Activated CD4-positive, alpha-beta T cell treated with anti-CD3 and anti-CD28 coated beads, Interleukin-2, amount 10 ng/mL, durations not matched to agents 24 days and 14 days (primary cell): Measurements from ENCODE around the gene DENND1A. TPM values are rescaled to one million over a fixed set of nuclear protein-coding genes. Genes with fewer than 3 reads are reported as not detected.
"Not testable (repeated sequence)": the region's sequence is repeated elsewhere in the genome, so short reads cannot be mapped to it uniquely, and the experiment has no call there.

Experiments used
- DNase-seq: peaks from one replicate; pipeline ENCODE4 v3.0.0; 2022
- H3K27ac Mint-ChIP-seq: one replicate; pipeline ENCODE4 v1.8.0; 2022; ENCODE audit warnings: mild to moderate bottlenecking, mixed read lengths
- H3K27me3 Mint-ChIP-seq: one replicate; pipeline ENCODE4 v1.8.0; 2022; ENCODE audit warnings: mixed read lengths
- H3K36me3 Mint-ChIP-seq: one replicate; pipeline ENCODE4 v1.8.0; 2022; ENCODE audit warnings: low read depth, mild to moderate bottlenecking, mixed read lengths
- H3K4me1 Mint-ChIP-seq: one replicate; pipeline ENCODE4 v1.8.0; 2021; ENCODE audit warnings: mixed read lengths
- H3K4me3 Mint-ChIP-seq: one replicate; pipeline ENCODE4 v1.8.0; 2022; ENCODE audit warnings: mild to moderate bottlenecking, moderate library complexity, mixed read lengths
- H3K9me3 Mint-ChIP-seq: one replicate; pipeline ENCODE4 v1.8.0; 2021; ENCODE audit warnings: mixed read lengths
- intact Hi-C: fragments of 100-400 bp; cut with micrococcal nuclease; formaldehyde crosslinking; loops from one replicate; pipeline ENCODE4 v1.15.1; 2023
- total RNA-seq: library from RNA; stranded (reverse); gene quantifications from 2 replicates; pipeline ENCODE4 v1.2.3, GENCODE V29; 2022

The DENND1A gene
- total RNA-seq, 1 donor from 2014 or later = 25.2 TPM

DNA sequence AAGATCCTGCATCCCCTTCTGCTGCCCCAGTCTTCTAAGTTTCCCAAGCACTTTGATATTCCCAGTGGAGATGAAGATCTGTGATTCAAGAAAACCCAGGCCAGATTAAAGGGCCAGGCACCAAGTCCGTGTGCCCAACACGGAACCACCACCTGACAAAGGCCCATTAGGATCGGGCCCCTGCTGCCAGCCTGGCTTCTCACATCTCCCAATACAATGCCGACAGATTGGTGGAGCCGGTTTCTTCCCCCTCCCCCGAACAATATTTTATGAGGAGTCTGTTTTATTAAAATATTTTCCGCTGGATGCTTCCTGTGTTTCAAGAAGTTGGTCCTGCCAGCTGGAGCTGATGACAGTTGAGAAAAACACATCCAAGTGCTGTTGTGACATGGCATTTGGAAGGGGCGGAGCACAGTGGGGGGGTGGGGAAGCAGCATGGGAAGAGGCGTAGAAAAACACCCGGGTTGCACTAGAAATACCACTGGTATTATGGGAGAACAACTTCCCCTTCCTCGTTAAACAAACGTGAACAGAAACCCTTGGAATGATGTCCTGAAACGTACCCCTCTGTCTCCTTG is 528.9 kb downstream of the DENND1A start:
- H3K4me3 Mint-ChIP-seq = no peak overlapping the region
- intact Hi-C loops = no loop called here
- H3K9me3 Mint-ChIP-seq = no peaks in the 10 kb centered on the region
- no peaks in the 10 kb centered on the region for H3K4me1 Mint-ChIP-seq
- no peaks in the 10 kb centered on the region for H3K36me3 Mint-ChIP-seq
- no peak for DNase-seq
- H3K27me3 Mint-ChIP-seq = no peaks in the 10 kb centered on the region
- H3K27ac Mint-ChIP-seq = no peak overlapping the region

DNA sequence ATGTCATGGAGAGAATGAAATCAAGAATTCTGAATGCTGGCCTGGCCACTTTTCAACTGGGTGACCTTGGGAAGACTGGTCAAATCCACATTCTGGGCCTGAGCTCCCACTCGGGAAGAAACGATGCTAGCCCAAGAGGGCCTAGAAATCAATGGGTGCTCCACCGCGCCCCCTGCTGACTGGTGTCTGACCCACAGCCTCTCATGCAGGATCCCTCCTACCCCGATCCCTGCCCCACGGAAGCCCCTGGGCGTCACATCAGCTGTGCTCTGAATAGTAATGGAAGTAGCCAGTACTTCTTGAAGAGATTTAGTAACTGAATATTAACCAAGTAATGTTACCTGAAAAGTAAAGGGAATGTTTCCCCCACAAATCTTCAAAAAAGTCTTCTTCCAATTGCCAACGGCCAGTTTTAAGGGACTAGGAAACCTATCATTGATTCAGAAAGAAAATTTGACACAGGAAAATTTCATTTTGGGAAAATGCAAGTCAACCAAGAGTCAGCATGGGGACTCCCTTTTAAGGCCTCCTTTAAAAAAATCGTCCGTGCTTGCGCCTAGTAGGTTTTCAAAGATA is 530.0 kb downstream of the DENND1A start:
- intact Hi-C loops = no loop called here
- H3K36me3 Mint-ChIP-seq = no peaks in the 10 kb centered on the region

DNA sequence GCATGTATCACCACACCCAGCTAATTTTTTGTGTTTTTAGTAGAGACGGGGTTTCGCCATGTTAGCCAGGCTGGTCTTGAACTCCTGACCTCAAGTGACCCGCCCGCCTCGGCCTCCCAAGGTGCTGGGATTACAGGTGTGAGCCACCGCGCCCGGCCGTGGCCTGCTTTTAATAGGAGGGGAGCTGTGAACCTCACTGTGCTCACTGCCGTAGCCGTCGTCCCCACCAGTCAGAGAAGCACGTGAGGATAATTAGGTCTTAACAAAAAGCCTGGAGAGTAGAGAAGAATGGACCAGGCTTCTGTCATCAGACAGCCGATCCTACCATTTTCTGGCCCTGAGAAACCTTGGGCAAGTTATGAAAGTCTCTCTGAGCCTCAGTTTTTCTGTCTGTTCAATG is 531.0 kb downstream of the DENND1A start:
- intact Hi-C loops, H3K4me3 Mint-ChIP-seq, H3K27ac Mint-ChIP-seq, H3K36me3 Mint-ChIP-seq, DNase-seq, H3K27me3 Mint-ChIP-seq, H3K9me3 Mint-ChIP-seq, H3K4me1 Mint-ChIP-seq: not testable (repeated sequence)

More for the DNA sequence above, 530.0 kb downstream of the DENND1A start:
- no peaks in the 10 kb centered on the region for H3K4me1 Mint-ChIP-seq
- peak; percentile 69 for DNase-seq
- H3K9me3 Mint-ChIP-seq = no peaks in the 10 kb centered on the region
- no peaks in the 10 kb centered on the region for H3K27me3 Mint-ChIP-seq
- H3K27ac Mint-ChIP-seq = no peak overlapping the region
- no peak overlapping the region for H3K4me3 Mint-ChIP-seq

DNA sequence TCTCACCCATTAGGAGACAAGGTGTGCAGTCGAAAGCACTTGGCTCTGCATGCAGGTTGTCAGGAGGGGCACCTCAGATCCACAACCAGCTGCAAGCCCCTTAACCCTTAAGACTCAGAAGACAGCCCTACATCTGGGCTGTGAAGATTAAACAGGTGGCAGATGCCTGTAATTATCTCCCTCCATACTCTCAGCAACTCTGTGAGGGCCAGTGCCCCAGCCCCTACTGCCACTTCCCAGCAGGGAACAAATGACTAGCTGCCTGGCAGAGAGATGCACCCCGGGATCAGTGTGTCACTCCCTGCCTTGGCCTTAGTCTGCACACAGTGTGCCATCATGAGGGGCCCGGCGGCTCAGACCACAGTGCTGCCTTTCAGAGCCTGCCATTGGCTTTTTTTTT is 532.0 kb downstream of the DENND1A start:
- no peak overlapping the region for H3K4me3 Mint-ChIP-seq
- H3K9me3 Mint-ChIP-seq = no peaks in the 10 kb centered on the region
- no peak overlapping the region for H3K27ac Mint-ChIP-seq
- no peaks in the 10 kb centered on the region for H3K36me3 Mint-ChIP-seq
- no peaks in the 10 kb centered on the region for H3K4me1 Mint-ChIP-seq
- H3K27me3 Mint-ChIP-seq = no peaks in the 10 kb centered on the region
- intact Hi-C loops = no loop called here
- DNase-seq = no peak

DNA sequence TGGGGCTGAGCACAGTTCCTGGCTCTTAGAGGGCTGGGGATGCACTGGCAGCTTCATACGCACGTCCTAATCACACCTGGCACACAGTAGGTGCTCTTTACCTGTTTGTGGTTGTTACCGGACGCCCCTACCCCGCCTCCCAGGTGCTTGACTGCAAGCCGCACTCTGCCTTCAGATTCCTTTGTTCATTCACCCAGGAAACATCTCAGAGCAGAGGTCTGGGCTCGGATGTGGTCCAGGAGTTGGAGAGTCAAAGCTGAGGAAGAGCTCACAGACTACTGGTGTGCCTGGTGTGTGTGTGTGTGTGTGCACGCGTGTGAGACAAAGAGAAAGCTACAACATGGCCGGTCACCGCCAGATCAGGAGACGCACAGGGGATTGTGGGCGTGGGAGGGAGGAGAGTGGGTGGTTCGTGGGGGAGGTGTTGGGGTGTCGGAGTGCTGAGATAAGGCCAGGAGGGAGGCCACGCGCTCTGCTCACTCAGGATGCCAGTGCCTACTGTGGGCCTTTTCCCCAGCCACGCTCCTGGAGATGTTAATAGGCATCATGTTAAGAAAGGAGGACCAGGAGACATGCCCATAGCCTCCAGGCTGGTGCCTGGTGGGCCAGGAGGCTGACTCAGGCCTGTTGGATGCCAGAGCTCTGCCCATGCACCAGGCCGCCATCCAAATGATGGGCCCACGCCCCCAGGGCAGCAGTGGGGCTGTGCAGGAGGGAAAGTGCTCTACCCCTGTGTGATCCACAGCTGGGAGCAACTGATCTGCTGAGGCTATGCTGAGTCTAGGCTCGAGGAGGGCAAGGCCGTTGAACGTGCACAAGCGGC is 534.0 kb downstream of the DENND1A start:
- Mint-ChIP-seq H3K9me3 (no peaks in the 10 kb centered on the region), H3K36me3 (no peaks in the 10 kb centered on the region), H3K27me3 (no peaks in the 10 kb centered on the region), H3K4me1 (no peaks in the 10 kb centered on the region), H3K4me3 (no peak overlapping the region), H3K27ac (no peak overlapping the region)
- intact Hi-C loops = no loop called here
- DNase-seq = no peak

DNA sequence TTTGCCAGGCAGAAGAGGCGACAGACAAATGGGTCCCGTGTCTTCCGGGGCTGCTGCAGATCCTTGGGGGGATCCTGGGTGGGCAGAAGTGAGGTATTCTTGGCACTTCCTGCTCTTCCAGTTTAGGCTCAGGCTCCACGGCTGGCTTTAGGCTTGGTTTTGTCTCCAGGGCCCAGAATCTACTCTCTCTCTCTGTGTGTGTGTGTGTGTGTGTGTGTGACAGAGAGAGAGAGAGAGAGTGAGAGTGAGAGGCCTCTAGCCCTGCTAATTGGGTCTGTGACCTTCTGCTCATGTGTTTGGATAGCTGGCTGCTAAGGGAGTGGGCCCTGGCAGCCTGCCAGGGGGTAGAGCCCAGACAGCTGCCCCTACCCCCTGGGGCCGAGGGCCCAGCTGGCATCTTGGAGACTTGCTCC is 534.6 kb downstream of the DENND1A start:
- Mint-ChIP-seq H3K4me1 (no peaks in the 10 kb centered on the region), H3K27ac (no peak overlapping the region), H3K4me3 (no peak overlapping the region), H3K27me3 (no peaks in the 10 kb centered on the region), H3K36me3 (no peaks in the 10 kb centered on the region), H3K9me3 (no peaks in the 10 kb centered on the region)
- intact Hi-C loops = no loop called here
- no peak for DNase-seq

DNA sequence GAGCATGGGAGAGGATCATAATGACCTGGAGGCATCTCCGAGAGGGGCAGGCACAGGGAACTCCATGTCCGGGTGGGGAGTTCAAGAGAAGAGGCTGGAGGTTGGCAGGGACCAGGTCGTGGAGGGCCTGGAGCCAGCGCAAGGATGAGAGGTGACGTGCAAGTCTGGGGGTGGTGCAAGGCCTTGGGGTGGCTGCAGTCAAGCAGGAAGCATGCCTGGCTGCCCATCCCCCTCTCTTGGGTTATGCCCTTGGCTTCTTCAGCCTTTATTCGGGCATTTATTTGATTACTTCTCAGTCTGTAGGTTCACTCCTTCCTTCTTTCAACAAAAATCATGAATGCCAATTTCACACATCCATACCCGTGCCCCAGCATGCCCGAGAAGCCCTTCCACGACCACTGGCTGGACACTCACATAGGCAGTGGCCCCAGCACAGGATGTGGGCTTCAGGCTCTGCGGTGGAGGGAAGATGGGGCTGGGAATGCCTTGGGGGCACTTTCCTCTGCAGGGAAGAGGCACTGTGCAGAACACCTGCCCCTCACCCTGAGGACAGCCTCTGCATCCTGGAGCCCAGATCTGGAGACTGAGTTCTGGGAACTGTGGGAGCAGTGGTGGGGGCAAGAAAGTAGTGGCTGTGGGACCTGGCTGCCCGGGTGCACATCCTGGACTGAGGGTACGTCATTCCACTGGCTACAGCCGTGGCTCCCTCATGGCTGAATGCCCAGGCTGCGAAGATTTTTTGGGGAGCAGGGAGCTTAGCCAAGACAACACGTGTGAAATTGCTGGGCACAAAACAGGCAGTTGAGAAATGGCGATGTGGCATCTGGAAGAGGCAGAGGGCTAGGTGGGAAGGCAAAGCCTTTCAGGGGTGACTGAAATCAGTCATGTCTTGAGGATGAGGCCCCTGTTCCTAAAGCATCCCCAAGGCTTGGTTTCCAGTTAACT is 535.4 kb downstream of the DENND1A start:
- H3K27ac Mint-ChIP-seq = no peak overlapping the region
- H3K4me3 Mint-ChIP-seq = no peak overlapping the region
- intact Hi-C loops = no loop called here
- no peaks in the 10 kb centered on the region for H3K36me3 Mint-ChIP-seq
- DNase-seq = no peak
- no peaks in the 10 kb centered on the region for H3K9me3 Mint-ChIP-seq
- no peaks in the 10 kb centered on the region for H3K27me3 Mint-ChIP-seq
- no peaks in the 10 kb centered on the region for H3K4me1 Mint-ChIP-seq

DNA sequence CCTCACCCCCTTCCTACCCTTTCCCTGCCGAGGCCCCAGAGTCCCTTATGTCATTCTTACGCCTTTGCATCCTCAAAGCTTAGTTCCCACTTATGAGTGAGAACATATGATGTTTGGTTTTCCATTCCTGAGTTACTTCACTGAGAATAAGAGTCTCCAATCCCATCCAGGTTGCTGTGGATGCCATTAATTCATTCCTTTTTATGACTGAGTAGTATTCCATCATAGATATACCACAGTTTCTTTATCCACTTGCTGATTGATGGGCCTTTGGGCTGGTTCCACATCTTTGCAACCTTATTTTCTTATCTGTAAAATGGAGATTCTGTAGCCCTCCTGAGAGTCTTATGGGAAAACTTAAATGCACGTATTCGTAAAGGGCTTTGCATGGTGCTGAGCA is 537.1 kb downstream of the DENND1A start:
- intact Hi-C loops = no loop called here
- H3K9me3 Mint-ChIP-seq = no peaks in the 10 kb centered on the region
- no peaks in the 10 kb centered on the region for H3K4me1 Mint-ChIP-seq
- no peak for DNase-seq
- H3K4me3 Mint-ChIP-seq = no peak overlapping the region
- H3K27me3 Mint-ChIP-seq = no peaks in the 10 kb centered on the region
- H3K36me3 Mint-ChIP-seq = no peaks in the 10 kb centered on the region
- no peak overlapping the region for H3K27ac Mint-ChIP-seq

DNA sequence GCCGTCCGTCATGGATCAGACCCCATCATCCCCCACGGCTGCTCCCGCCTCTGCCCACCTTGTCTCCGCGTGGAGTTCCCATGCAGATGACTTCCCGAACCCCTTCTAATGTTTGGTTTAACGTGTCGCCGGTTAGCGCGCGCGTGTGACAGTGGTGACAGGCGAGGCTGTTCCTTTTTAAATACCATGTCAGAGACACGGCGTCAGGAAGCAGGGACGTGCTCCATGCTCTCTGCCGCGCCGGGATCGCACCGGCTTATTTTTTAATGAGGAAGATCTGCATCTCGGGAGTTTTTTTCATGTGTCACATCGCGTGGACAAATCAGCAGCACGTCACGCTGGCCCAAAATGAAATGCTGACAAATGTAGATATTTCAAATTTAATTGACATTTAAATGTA is 538.0 kb downstream of the DENND1A start:
- intact Hi-C loops = no loop called here
- no peaks in the 10 kb centered on the region for H3K9me3 Mint-ChIP-seq

DNA sequence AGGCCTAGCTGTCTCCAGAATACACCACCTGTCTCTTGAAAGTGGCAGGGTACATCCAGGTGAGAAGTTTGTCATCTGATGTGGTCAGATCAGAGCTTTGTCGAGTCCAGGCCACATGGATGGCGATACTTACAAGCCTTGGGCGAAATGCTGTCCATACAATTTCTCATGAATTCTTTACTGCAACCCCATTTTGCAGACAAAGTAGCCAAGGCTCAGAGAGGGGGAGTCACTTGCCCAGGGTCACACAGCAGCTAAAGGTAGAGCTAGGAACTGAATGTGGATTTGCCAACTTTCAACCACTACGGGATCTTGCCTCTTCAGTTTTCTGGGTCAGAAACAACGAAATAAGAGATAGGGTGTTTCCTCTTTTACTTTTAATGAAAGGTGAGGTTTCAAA is 538.7 kb downstream of the DENND1A start:
- Mint-ChIP-seq H3K9me3 (no peaks in the 10 kb centered on the region), H3K27me3 (no peaks in the 10 kb centered on the region), H3K36me3 (no peaks in the 10 kb centered on the region), H3K4me1 (no peaks in the 10 kb centered on the region), H3K27ac (no peak overlapping the region), H3K4me3 (no peak overlapping the region)
- DNase-seq = no peak
- intact Hi-C loops = no loop called here

More for the DNA sequence above, 538.0 kb downstream of the DENND1A start:
- no peak overlapping the region for H3K4me3 Mint-ChIP-seq
- no peaks in the 10 kb centered on the region for H3K36me3 Mint-ChIP-seq
- no peaks in the 10 kb centered on the region for H3K27me3 Mint-ChIP-seq
- DNase-seq = no peak
- no peaks in the 10 kb centered on the region for H3K4me1 Mint-ChIP-seq
- H3K27ac Mint-ChIP-seq = no peak overlapping the region

DNA sequence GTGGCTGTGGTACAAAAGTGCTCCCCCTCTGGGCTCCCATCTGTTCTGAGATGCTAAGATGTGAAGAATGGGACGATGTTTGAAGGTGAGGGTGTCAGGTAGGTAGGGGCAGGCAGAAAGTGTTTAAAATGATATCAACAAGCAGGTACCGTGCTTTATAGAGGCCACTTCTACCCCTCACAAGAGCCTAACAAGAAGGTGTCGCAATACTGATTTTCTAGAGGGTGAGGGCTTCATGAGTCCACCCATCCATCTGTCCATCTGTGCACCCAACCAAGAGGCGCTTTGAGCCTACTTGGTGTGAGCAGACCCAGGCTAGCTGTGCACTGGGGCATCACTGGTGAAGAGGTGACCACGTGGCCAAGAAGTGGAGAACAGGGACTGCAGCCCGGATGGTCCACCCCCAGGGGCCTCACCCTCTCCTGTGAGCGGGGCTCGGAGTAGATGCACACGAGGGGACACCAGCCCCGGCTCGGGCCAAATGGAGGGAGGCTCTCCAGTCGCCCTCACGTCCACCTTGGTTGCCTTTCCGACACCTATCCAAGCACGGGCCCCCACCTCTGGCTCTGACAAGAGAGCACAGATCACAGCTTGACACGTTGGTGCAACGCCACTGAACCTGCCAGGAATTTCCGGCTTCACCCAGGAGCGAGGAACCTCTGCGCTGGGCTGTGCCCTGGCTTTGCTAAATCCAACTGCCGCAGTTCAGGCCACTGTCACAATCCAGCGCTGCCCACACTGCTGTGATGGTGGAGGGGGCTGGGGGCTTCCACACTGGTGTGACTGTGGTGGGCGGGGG is 539.4 kb downstream of the DENND1A start:
- no peaks in the 10 kb centered on the region for H3K27me3 Mint-ChIP-seq
- no peak for DNase-seq
- no peaks in the 10 kb centered on the region for H3K4me1 Mint-ChIP-seq
- no peaks in the 10 kb centered on the region for H3K36me3 Mint-ChIP-seq
- H3K4me3 Mint-ChIP-seq = no peak overlapping the region
- intact Hi-C loops = no loop called here
- no peaks in the 10 kb centered on the region for H3K9me3 Mint-ChIP-seq
- H3K27ac Mint-ChIP-seq = no peak overlapping the region

DNA sequence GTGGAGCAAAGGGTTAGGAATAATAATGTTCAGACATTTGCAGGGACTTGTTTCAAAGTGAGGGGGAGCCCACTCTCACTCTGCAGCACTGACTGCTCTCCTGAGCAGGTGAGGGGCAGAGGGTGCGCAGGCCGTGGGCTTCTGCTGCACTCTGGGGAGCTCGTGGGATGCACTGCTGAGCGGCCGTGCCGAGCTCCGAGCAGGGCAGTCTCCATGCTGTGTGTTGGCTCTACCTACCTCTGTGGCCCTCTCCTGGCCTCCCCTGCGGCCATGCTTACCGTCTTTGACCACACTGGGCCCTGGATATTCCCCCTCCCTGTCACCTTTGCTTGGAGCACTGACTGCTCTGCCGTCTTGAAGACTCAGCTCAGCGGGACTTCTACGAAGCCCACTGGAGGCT is 540.2 kb downstream of the DENND1A start:
- Mint-ChIP-seq H3K27ac (no peak overlapping the region), H3K27me3 (no peaks in the 10 kb centered on the region), H3K9me3 (no peaks in the 10 kb centered on the region), H3K4me1 (no peaks in the 10 kb centered on the region), H3K36me3 (no peaks in the 10 kb centered on the region), H3K4me3 (no peak overlapping the region)
- intact Hi-C loops = no loop called here
- no peak for DNase-seq

DNA sequence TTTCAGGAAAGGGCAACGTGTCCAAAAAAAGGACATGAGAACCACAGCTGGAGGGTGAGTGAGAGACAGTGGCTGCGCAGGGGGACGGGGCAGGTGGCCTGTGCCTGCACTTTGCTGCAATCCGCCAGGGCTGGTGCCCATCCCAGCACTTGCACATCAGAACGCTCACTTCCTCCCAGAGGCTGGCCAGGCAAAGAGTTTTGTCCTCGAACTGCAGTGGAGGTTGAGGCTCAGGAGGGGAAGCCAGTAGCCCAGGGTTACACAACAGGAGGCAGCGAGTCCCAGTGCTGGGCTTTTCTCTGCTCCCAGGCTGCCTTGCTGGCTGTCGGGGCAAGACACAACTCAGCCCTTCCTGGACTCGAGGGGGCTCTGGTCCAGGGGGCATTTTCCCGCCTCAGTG is 540.9 kb downstream of the DENND1A start:
- Mint-ChIP-seq H3K36me3 (no peaks in the 10 kb centered on the region), H3K9me3 (no peaks in the 10 kb centered on the region), H3K27me3 (no peaks in the 10 kb centered on the region), H3K4me3 (no peak overlapping the region), H3K4me1 (no peaks in the 10 kb centered on the region), H3K27ac (no peak overlapping the region)
- intact Hi-C loops = no loop called here
- DNase-seq = no peak
